ENCODE data around the gene TRIM32.

GRCh38 chr9:116654059-116654355 lies 33.1 kb upstream of the TRIM32 start:
- TF ChIP-seq POLR2AphosphoS5 (IDR thresholded peaks at IDR 0.05): no peak
- TF ChIP-seq, protein P1, sequence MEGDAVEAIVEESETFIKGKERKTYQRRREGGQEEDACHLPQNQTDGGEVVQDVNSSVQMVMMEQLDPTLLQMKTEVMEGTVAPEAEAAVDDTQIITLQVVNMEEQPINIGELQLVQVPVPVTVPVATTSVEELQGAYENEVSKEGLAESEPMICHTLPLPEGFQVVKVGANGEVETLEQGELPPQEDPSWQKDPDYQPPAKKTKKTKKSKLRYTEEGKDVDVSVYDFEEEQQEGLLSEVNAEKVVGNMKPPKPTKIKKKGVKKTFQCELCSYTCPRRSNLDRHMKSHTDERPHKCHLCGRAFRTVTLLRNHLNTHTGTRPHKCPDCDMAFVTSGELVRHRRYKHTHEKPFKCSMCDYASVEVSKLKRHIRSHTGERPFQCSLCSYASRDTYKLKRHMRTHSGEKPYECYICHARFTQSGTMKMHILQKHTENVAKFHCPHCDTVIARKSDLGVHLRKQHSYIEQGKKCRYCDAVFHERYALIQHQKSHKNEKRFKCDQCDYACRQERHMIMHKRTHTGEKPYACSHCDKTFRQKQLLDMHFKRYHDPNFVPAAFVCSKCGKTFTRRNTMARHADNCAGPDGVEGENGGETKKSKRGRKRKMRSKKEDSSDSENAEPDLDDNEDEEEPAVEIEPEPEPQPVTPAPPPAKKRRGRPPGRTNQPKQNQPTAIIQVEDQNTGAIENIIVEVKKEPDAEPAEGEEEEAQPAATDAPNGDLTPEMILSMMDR (IDR thresholded peaks at IDR 0.05): no peak
